Measurements from ENCODE around the gene SEC11C.

Gene SEC11C

GRCh38 chr18:59145055-59145454 is 5.4 kb downstream of the SEC11C start:
- DNase-seq, result no peak

- no peak for DNase-seq
These were observed 8.5 kb downstream of the SEC11C start for GRCh38 chr18:59148192-59148591.

GRCh38 chr18:59149007-59149406 is 9.3 kb downstream of the SEC11C start:
- DNase-seq, result no peak

- no peak for DNase-seq
These were observed 9.7 kb downstream of the SEC11C start for GRCh38 chr18:59149416-59149815.

GRCh38 chr18:59150236-59150635 is 10.6 kb downstream of the SEC11C start:
- DNase-seq, result no peak

- DNase-seq, result no peak
These were observed 15.5 kb downstream of the SEC11C start for GRCh38 chr18:59155153-59155552.

GRCh38 chr18:59156316-59156715 is 16.6 kb downstream of the SEC11C start:
- no peak for DNase-seq

GRCh38 chr18:59159265-59159664 is 19.6 kb downstream of the SEC11C start:
- no peak for DNase-seq

- DNase-seq, result no peak
These were observed 20.3 kb downstream of the SEC11C start for GRCh38 chr18:59159986-59160385.

GRCh38 chr18:59172664-59173249 is 33.1 kb downstream of the SEC11C start:
- no peak for DNase-seq

GRCh38 chr18:59177485-59177884 is 37.8 kb downstream of the SEC11C start:
- DNase-seq, result no peak

GRCh38 chr18:59180150-59180845 is 40.6 kb downstream of the SEC11C start:
- no peak for DNase-seq

GRCh38 chr18:59182673-59183072 is 43.0 kb downstream of the SEC11C start:
- no peak for DNase-seq

- DNase-seq, result no peak
These were observed 49.3 kb downstream of the SEC11C start for GRCh38 chr18:59189008-59189407.

- DNase-seq, result no peak
These were observed 50.1 kb downstream of the SEC11C start for GRCh38 chr18:59189746-59190145.

- DNase-seq, result no peak
These were observed 56.6 kb downstream of the SEC11C start for GRCh38 chr18:59196161-59196725.

GRCh38 chr18:59197636-59198035 is 58.0 kb downstream of the SEC11C start:
- DNase-seq, result no peak

- DNase-seq, result no peak
These were observed 58.5 kb downstream of the SEC11C start for GRCh38 chr18:59198215-59198614.

- DNase-seq, result no peak
These were observed 61.1 kb downstream of the SEC11C start for GRCh38 chr18:59200787-59201186.

- no peak for DNase-seq
These were observed 62.7 kb downstream of the SEC11C start for GRCh38 chr18:59202258-59202820.

- DNase-seq, result no peak
These were observed 67.8 kb downstream of the SEC11C start for GRCh38 chr18:59207506-59207905.

All from GF-D8 (cell line).